CD4-positive, alpha-beta T cell treated with Interleukin-10 for 1 hour (primary cell): Measurements from ENCODE around the gene FRA10AC1.
A peak's percentile ranks its signal among the peaks of the same experiment; 100 is the strongest.
"Not testable (repeated sequence)": the region's sequence is repeated elsewhere in the genome, so short reads cannot be mapped to it uniquely, and the experiment has no call there.

Source experiments
- DNase-seq: peaks from one replicate; pipeline ENCODE4 v3.0.0-alpha.2; 2020

FRA10AC1 gene

DNA sequence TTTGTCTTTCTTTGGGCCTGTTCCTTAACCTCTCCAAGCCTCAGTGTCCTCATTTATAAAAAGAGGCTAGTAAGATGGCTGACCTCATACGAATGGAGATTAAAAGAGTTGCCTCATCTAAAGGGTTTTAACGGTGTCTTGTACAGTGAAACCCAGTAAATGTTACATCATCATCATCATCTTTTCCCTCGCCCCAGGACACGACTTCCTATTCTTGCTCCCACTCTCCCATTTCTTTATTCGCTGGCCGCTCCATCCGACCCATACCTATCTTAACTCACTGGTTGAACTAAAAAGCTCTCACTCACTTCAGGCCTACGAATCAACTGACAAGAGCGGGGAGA lies 554 bp downstream of the FRA10AC1 start:
- no peak for DNase-seq

- DNase-seq: no peak
Measured at GRCh38 chr10:93697207-93697606, 5.2 kb downstream of the FRA10AC1 start.

GRCh38 chr10:93696582-93696981 lies 5.8 kb downstream of the FRA10AC1 start:
- not testable (repeated sequence) for DNase-seq

DNA sequence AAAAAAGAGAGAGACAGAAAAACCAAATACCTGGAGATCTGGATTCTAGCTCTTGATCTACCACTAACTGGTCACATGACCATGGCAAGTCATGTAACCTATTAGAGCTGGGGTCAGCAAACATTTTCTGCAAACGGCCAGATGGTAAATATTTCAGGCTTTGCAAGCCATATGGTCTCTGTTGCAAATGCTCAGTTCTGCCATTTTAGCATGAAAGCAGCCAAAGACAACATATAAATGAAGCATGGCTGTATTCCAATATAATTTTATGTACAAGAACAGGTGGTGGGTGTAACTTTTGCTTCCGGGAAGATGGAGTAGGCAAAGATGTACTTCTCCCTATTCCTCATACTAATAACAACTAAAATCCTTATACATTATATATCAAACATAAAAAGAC lies 6.7 kb downstream of the FRA10AC1 start:
- no peak for DNase-seq

- no peak for DNase-seq
Measured at GRCh38 chr10:93687737-93688136, 14.7 kb downstream of the FRA10AC1 start.

DNA sequence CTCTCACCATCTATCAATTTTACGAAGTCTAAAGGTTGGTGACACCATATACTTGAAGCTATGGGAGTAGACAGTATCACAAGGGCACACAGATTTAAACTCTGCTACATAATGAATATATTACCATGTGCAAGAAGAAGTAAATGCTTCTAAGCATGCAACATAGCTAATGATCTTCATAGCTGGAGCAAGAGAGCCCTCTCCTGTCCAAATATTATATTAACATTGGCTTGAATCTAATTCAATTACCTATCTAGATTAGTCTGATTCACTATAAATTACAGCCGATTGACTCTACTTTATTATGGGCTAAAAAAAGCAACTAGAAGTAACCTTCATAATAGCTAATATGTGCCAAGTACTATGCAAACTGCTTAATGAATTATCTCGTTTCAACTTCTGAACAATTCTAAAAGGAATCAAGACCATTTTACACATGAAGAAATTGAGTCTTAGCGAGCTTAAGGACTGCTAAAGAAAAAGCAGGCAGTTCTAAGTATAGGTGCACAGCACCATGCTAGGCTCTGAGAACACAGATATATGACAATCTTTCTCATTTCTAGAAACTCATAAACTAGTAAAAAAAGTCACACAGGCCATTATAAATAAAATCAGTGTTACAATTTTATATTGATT lies 21.9 kb downstream of the FRA10AC1 start:
- peak; percentile 15 for DNase-seq

GRCh38 chr10:93678805-93679587 lies 23.4 kb downstream of the FRA10AC1 start:
- DNase-seq: no peak

- no peak for DNase-seq
Measured at GRCh38 chr10:93678386-93678785, 24.0 kb downstream of the FRA10AC1 start.

DNA sequence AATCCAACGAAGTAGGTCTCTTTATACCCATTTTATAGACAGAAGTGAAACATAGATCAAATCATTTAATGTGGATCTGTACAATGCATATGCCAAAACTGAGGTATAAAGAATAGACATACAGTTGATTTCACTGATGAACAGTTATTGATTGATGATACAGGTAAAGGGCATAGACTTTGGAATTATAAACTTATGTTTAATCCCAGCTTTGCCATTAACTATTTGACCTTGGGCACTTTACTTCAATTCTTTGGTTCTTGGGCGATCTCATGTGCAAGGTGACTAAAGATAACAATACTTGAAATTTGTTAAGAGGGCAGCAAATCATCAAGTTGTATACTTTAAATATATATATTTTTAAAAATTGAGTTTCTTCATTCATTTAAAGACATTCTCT lies 28.6 kb downstream of the FRA10AC1 start:
- no peak for DNase-seq

DNA sequence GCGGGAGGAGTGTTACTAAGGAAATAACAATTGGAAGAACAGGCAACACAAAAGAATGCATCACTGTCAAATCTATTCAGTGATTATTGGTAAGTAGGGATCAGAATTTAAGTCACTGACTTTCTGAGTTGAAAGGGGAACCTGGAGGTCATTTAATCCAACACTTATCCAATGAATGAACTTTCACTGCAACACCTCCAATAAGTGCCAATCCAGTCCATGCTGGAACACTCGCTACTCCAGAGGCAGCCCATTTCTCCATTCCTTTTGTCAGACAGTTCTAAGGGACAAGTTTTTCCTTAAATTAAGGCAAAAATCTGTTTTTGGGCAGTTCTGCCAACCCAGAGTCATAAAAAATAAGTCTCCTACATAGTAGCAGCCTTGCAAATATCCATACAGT lies 29.5 kb downstream of the FRA10AC1 start:
- no peak for DNase-seq

GRCh38 chr10:93672022-93672678 lies 30.2 kb downstream of the FRA10AC1 start:
- no peak for DNase-seq

DNA sequence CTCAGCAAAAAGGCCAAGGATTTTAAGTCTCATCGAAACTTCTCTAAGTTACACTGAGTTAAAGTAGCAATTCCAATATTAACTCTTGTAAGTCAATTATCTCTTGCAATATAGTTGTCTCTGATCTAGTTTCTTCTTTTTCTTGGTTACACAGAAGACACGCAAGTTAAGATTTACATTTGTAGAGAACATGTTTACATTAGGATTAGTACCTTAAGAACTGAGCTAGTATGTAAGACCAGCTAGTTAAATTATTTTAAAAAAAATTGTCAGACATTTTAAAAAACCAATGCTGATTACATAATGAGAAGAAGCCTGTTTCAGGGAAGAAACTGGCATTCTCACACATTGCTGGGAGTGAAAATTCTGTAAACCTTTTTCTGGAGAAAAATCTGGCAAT lies 31.4 kb downstream of the FRA10AC1 start:
- no peak for DNase-seq

DNA sequence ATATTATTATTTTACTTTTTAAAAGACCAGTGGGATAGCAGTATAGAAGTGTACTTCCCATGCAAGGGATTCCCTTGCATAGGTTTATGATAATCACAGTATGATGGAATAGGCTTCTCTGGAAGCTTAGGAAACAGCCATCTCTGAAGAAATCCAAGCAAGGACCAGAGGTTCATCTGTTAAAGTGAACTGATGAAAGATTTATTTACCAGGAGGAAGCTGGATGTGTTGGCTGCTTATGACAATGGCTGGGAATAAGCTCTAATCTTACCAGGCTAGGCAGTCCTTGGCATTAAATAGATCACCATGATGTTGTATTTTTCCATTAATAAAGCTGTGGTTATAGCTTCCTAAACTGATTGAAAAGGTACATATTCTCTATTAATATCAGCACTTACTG lies 32.0 kb downstream of the FRA10AC1 start:
- DNase-seq: no peak

DNA sequence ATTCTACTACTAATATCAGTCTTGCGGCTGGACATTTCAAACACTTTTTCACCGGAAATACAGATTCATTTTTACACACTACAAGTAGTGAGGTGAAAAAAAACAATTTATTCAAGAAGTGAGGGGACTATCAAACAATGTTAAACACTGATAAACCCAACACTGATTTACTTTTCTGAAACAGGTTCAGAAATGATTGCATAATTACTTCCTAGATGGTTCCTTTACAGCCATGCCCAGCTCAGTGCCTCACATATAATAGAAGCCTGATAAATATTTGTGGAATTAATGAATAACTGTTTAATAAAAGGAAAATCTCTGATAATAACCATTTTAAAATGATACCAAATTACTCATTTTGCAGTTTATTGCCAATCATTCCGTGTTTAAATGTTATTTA lies 34.6 kb downstream of the FRA10AC1 start:
- DNase-seq: no peak

DNA sequence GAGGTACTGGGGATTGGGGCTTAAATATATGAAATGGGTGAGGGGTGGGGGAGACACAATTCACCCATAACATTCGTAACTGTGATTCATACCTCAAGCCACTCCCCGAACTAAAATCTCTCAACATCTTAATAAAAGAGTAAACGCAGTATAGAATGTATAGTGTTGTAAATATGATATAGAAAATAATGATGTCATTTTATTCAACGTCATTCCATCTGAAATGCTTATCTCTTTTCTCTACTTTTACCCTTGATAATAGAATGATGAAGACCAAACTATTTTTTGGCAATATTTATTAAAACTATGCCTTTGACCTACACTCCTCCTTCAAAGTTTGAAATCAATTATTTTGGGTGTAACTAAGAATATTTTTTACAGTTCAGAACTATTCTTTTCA lies 36.4 kb downstream of the FRA10AC1 start:
- DNase-seq: no peak

- no peak for DNase-seq
Measured at GRCh38 chr10:93657757-93658156, 44.6 kb downstream of the FRA10AC1 start.

DNA sequence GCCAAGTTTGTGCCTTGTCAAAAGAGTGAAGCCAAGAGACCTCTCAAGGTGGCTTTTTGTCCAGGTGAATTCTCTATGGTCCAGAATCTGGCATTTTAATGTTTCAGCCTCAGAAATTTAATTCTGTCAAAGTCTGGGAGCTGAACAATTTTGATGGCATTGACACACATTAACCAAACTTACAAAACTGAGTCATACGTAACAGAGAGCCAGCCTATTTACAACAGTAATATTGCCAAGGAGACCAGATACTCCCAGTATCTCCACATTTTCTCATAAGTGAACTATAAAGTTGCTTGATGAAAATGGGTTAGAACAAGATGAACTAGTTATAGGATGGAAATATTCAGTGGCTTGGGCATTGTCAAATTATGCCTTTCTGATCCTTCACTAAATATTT lies 46.2 kb downstream of the FRA10AC1 start:
- no peak for DNase-seq

DNA sequence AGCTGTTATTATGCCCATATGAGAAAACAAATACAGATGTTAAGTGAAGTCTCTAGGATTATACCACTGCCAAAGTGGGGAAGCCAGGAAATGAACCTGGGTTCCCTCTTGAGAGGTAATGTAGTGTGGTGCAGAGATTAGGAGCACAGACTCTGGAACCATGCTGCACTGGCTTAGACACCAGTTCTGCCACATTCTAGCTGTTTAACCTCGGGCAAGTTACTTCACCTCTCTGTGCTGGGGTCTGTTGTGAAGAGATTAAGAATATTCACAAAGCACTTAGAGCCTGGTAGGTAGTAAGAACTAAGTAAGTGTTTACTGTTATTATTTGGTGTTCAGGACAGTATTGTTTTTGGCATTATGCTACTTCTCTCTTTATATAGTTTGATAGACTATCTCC lies 48.2 kb downstream of the FRA10AC1 start:
- no peak for DNase-seq

DNA sequence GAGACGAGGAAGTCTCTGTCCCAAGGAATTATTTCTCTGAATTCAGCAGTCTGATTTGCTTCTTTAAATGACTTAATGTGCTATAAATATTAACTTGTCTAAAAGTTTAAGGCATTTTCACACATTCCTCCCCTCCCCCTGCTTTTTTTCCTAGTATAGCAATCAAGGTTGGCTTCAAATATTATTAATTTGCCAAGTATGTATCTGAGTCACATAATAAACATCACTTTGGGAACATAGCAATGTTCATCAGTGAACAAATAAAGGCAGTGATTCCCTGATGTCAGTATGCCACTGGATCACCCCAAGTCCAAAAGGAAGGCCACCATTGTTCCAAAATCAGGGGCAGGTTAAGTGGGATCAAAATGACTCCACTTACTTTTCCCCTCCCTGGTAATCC lies 49.5 kb downstream of the FRA10AC1 start:
- DNase-seq: no peak

- no peak for DNase-seq
Measured at GRCh38 chr10:93639791-93640190, 62.6 kb downstream of the FRA10AC1 start.

DNA sequence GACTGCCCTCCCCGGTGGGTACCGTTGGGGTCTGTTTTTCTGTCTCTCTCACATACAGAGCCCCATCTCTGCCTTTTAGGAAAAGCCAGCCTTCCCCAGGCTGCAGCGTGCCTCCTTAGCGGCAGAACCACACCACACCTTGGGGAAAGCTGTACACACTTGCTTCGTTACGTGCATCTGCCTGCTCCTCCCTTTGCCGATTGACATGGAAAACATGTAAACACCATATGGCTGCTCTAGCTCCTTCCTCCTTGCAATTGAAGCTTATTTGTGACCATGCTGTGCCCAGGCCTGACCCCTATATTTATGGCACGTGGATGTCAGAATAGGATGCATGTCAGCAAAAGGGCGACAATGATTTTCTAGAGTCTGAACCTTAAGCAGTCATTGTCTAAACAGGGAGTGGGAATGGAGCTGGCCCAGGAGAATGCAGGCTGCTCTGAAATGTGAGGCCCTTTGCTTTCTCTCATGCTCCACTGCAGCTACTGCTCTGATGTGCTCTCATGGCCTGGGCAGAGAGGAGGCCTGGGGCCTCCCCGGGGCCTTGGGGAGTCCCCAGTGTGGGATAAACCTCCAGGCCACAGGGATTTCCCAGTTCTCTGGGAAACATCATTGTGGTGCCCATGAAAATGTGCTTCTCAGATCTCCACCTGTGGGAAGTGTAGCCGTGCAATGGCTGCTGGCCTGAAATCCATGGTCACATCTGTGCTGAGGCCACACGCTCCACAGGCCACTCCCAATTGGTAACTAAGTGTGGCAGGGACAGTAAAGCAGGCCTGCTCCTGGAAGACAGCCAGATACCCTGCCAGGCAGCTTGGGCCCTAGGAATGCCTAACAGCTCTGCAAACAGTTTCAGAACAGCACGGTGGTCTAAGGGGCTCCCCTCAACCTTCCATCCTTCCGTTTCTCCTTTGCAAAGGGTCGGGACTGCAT lies 71.5 kb downstream of the FRA10AC1 start:
- no peak for DNase-seq

DNA sequence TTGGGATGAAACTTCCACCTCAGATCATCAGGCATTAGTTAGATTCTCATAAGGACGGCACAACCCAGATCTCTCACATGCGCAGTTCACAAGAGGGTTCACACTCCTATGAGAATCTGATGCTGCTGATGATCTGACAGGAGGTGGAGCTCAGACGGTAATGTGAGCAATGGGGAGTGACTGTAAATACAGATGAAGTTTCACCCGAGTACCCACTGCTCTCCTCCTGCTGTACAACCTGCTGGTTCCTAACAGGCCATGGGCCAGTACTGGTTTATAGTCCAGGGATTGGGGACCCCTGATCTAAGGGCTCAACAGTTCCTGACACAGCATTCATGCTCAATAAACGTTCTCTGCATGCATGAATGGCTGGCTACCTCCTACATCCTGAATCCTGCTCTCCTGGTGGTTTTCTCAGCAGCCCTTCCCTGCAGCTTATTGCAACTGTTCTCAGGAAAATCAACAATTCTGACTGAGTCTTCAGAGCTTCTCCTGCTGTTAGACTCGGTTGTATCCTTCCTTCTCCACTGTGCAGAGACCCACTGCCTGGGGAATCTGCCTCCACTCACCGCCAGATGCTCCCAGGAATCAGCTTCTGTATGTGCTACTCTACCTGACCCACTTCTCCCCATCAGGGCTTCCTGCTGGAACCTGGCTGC lies 72.6 kb downstream of the FRA10AC1 start:
- no peak for DNase-seq

GRCh38 chr10:93628858-93629257 lies 73.5 kb downstream of the FRA10AC1 start:
- DNase-seq: no peak
